ENCODE data around the gene SCAMP5. TPM values are rescaled to one million over a fixed set of nuclear protein-coding genes. Genes with fewer than 3 reads are reported as not detected.

The SCAMP5 gene
- total RNA-seq, 8 experiments from 2014 or later = 3.6 to 62.7 (median 51.5) TPM

DNA sequence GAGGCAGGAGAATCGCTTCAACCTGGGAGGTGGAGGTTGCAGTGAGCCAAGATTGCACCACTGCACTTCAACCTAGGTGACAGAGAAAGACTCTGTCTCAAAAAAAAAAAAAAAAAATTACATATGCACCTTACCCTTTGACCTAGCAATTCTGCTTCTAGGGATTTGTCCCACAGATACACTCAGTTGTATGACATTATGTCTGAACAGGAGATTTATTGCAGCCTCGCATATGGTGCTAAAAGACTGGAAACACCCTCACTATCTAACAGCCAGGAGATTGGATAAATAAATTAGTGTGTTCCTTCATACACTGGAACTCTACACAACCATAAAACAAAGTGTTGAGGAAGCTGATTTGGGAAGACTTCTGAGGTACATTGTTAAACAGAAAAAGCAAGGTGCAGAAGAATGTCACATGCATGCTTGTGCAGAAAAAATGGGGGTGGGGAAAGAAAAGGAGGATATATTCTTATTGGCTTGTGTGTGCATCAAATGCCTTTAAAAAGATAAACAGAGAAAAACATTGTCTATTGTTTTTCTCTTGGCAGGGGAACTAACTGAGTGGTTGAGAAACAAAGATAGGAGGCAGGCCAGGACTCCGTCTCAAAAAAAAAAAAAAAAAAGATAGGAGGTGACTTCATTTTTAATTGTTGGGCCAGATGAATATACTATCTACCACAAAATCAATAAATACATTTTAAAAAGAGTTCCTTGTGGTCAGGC lies 59.0 kb downstream of the SCAMP5 start:
- in situ Hi-C loops (cut with MboI; ENCODE audit: low pct_unique_long_range_greater_than_20kb in 2 of 9, low sequenced_read_pairs in 9 of 9, unreplicated experiment in 9 of 9) = no loop called here
- H3K27ac ChIP-seq = no peak overlapping the region
- ATAC-seq (replicated peaks in 6 of 8) = peak in 4 of 8 experiments; percentile 40 to 78 (median 70)
- H3K4me1 ChIP-seq (replicated peaks in 1 of 2) = peaks cover 4 to 12% of the 10 kb centered on the region in 2 donors
- no peak overlapping the region for H3K4me3 ChIP-seq
- WGBS, 10 experiments = 40 to 100% (median 88%) methylated on average over 1 to 3 of the region's 3 CpGs

- in situ Hi-C loops (cut with MboI; ENCODE audit: low pct_unique_long_range_greater_than_20kb in 2 of 9, low sequenced_read_pairs in 9 of 9, unreplicated experiment in 9 of 9) = no loop called here
- H3K4me3 ChIP-seq = no peak overlapping the region
- H3K4me1 ChIP-seq (replicated peaks in 1 of 2) = peaks cover 4 to 12% of the 10 kb centered on the region in 2 donors
- WGBS, 10 experiments = 80 to 100% (median 95%) methylated on average over 1 to 7 of the region's 7 CpGs; no CpG with 5 or more reads in 4 of the 10 experiments
- H3K27ac ChIP-seq = no peak overlapping the region
- ATAC-seq (replicated peaks in 6 of 8) = no peak
These were observed 60.7 kb downstream of the SCAMP5 start for GRCh38 chr15:75056036-75056435.

- in situ Hi-C loops (cut with MboI; ENCODE audit: low pct_unique_long_range_greater_than_20kb in 2 of 9, low sequenced_read_pairs in 9 of 9, unreplicated experiment in 9 of 9) = no loop called here
- ATAC-seq (replicated peaks in 6 of 8) = no peak
- 67 to 100% (median 100%) methylated on average over 1 to 4 of the region's 4 CpGs; no CpG with 5 or more reads in 3 of the 10 experiments for WGBS, 10 experiments
- Histone ChIP-seq H3K4me3 (no peak overlapping the region), H3K4me1 (replicated peaks in 1 of 2) (peaks cover 4 to 12% of the 10 kb centered on the region in 2 donors), H3K27ac (no peak overlapping the region)
These were observed 63.0 kb downstream of the SCAMP5 start for GRCh38 chr15:75058127-75058905.

DNA sequence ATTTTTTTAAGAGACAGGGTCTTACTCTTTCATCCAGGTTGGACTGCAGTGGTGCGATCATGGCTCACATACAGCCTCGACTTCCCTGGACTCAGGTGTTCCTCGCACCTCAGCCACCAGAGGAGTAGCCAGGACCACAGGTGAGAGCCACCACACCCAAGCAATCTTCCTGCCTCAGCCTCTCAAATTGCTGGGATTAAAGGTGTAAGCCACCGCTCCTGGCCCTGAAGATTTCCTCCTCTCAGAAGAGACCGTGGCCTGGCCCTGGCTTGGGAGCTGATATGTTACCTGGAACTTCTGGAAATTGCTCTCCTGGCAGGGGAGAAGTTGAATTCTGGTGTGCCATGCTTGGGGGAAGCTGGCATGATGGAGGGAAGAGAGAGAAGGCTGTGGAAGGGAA lies 64.2 kb downstream of the SCAMP5 start:
- no peak for ATAC-seq (replicated peaks in 6 of 8)
- 90 to 100% (median 94%) methylated on average over 1 to 5 of the region's 5 CpGs; no CpG with 5 or more reads in 5 of the 10 experiments for WGBS, 10 experiments
- Histone ChIP-seq H3K4me3 (no peak overlapping the region), H3K27ac (no peak overlapping the region), H3K4me1 (replicated peaks in 1 of 2) (peaks cover 0 to 2% of the 10 kb centered on the region in 2 donors)
- in situ Hi-C loops (cut with MboI; ENCODE audit: low pct_unique_long_range_greater_than_20kb in 2 of 9, low sequenced_read_pairs in 9 of 9, unreplicated experiment in 9 of 9) = no loop called here

GRCh38 chr15:75061272-75061671 lies 65.9 kb downstream of the SCAMP5 start:
- in situ Hi-C loops (cut with MboI; ENCODE audit: low pct_unique_long_range_greater_than_20kb in 2 of 9, low sequenced_read_pairs in 9 of 9, unreplicated experiment in 9 of 9) = no loop called here
- H3K27ac ChIP-seq = no peak overlapping the region
- H3K4me1 ChIP-seq (replicated peaks in 1 of 2) = peaks cover 4 to 10% of the 10 kb centered on the region in 2 donors
- H3K4me3 ChIP-seq = no peak overlapping the region
- ATAC-seq (replicated peaks in 6 of 8) = no peak

- WGBS, 10 experiments = 67 to 90% (median 72%) methylated on average over 1 to 3 of the region's 3 CpGs; no CpG with 5 or more reads in 4 of the 10 experiments
- Histone ChIP-seq H3K27ac (no peak overlapping the region), H3K4me3 (no peak overlapping the region), H3K4me1 (replicated peaks in 1 of 2) (peaks cover 4 to 14% of the 10 kb centered on the region in 2 donors)
- no peak for ATAC-seq (replicated peaks in 6 of 8)
- in situ Hi-C loops (cut with MboI; ENCODE audit: low pct_unique_long_range_greater_than_20kb in 2 of 9, low sequenced_read_pairs in 9 of 9, unreplicated experiment in 9 of 9) = no loop called here
These were observed 67.3 kb downstream of the SCAMP5 start for GRCh38 chr15:75062706-75063105.

DNA sequence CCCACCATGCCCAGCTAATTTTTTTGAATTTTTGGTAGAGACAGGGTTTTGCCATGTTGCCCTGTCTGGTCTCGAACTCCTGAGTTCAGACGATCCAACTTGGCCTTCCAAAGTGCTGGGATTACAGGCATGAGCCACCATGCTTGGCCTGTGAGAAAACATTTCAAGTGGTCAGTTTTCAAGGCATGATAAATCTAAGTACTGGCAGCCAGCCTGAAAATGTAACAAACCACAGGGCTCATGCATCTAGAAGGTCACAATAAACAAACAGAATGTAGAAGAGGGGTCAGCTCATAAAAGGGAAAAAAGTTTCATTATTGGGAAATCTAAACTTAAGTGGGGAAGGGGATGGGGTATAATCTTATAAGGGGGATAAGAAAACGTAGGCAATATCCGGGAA lies 68.0 kb downstream of the SCAMP5 start:
- Histone ChIP-seq H3K4me1 (replicated peaks in 1 of 2) (peaks cover 4 to 14% of the 10 kb centered on the region in 2 donors), H3K4me3 (no peak overlapping the region), H3K27ac (no peak overlapping the region)
- 69 to 100% (median 86%) methylated on average over 1 to 4 of the region's 4 CpGs; no CpG with 5 or more reads in 5 of the 10 experiments for WGBS, 10 experiments
- in situ Hi-C loops (cut with MboI; ENCODE audit: low pct_unique_long_range_greater_than_20kb in 2 of 9, low sequenced_read_pairs in 9 of 9, unreplicated experiment in 9 of 9) = no loop called here
- no peak for ATAC-seq (replicated peaks in 6 of 8)

DNA sequence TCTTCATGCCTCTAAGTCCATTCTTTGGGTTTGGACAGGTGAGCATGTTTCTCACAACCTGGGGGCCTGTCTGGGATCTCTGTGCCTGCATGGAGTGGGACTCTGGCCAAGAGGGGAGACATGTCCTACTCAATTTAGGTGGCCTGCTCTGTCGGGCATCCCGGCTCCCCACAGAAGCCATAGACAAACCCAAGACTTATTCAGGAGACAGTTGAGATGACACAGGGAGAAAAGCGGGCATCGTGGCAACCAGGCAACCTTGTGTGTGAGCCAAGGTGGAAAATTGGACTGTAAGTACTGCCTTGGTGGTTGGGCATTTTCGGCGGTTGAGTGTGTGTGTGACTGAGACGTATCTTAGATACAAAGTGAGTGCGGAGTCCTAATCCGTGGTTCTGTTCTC lies 68.5 kb downstream of the SCAMP5 start:
- Histone ChIP-seq H3K4me3 (no peak overlapping the region), H3K4me1 (replicated peaks in 1 of 2) (peaks cover 4 to 14% of the 10 kb centered on the region in 2 donors), H3K27ac (no peak overlapping the region)
- ATAC-seq (replicated peaks in 6 of 8) = no peak
- 93 to 100% (median 99%) methylated on average over 3 to 5 of the region's 9 CpGs; no CpG with 5 or more reads in 6 of the 10 experiments for WGBS, 10 experiments
- in situ Hi-C loops (cut with MboI; ENCODE audit: low pct_unique_long_range_greater_than_20kb in 2 of 9, low sequenced_read_pairs in 9 of 9, unreplicated experiment in 9 of 9) = no loop called here

GRCh38 chr15:75064846-75065245 lies 69.5 kb downstream of the SCAMP5 start:
- Histone ChIP-seq H3K27ac (no peak overlapping the region), H3K4me3 (no peak overlapping the region), H3K4me1 (replicated peaks in 1 of 2) (peaks cover 4 to 14% of the 10 kb centered on the region in 2 donors)
- ATAC-seq (replicated peaks in 6 of 8) = no peak
- WGBS, 10 experiments = 11 to 100% (median 80%) methylated on average over 1 to 2 of the region's 2 CpGs; no CpG with 5 or more reads in 1 of the 10 experiments
- in situ Hi-C loops (cut with MboI; ENCODE audit: low pct_unique_long_range_greater_than_20kb in 2 of 9, low sequenced_read_pairs in 9 of 9, unreplicated experiment in 9 of 9) = no loop called here

DNA sequence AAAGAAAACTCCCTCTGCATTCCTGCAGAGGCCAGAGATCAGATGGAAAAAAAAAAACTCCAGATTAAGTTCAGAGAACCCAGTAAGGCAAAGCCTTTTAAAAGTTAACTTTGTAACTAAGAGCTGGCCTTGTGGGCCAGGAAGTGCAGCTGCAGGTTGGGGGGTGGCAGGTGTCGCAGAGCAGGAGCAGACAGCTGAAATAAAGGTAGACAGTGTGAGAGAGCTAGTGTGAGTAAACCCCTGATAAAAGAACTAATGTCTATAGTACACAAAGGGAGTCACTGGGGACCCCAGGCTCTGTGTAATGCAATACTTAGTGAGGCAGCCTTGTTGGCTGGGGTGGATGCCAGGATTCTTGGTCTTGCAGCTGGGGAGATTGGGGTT lies 70.1 kb downstream of the SCAMP5 start:
- Histone ChIP-seq H3K4me3 (no peak overlapping the region), H3K4me1 (replicated peaks in 1 of 2) (peaks cover 4 to 14% of the 10 kb centered on the region in 2 donors), H3K27ac (no peak overlapping the region)
- 83 to 100% (median 100%) methylated on average over 1 of the region's 1 CpG; no CpG with 5 or more reads in 5 of the 10 experiments for WGBS, 10 experiments
- peak in 3 of 8 experiments; percentile 37 to 89 (median 39) for ATAC-seq (replicated peaks in 6 of 8)
- in situ Hi-C loops (cut with MboI; ENCODE audit: low pct_unique_long_range_greater_than_20kb in 2 of 9, low sequenced_read_pairs in 9 of 9, unreplicated experiment in 9 of 9) = no loop called here

GRCh38 chr15:75065851-75066509 lies 70.6 kb downstream of the SCAMP5 start:
- in situ Hi-C loops (cut with MboI; ENCODE audit: low pct_unique_long_range_greater_than_20kb in 2 of 9, low sequenced_read_pairs in 9 of 9, unreplicated experiment in 9 of 9) = no loop called here
- WGBS, 10 experiments = 0 to 100% (median 56%) methylated on average over 1 to 3 of the region's 6 CpGs; no CpG with 5 or more reads in 4 of the 10 experiments
- Histone ChIP-seq H3K4me1 (replicated peaks in 1 of 2) (peaks cover 4 to 14% of the 10 kb centered on the region in 2 donors), H3K27ac (no peak overlapping the region), H3K4me3 (no peak overlapping the region)
- ATAC-seq (replicated peaks in 6 of 8) = peak in 1 of 8 experiments; percentile 23

DNA sequence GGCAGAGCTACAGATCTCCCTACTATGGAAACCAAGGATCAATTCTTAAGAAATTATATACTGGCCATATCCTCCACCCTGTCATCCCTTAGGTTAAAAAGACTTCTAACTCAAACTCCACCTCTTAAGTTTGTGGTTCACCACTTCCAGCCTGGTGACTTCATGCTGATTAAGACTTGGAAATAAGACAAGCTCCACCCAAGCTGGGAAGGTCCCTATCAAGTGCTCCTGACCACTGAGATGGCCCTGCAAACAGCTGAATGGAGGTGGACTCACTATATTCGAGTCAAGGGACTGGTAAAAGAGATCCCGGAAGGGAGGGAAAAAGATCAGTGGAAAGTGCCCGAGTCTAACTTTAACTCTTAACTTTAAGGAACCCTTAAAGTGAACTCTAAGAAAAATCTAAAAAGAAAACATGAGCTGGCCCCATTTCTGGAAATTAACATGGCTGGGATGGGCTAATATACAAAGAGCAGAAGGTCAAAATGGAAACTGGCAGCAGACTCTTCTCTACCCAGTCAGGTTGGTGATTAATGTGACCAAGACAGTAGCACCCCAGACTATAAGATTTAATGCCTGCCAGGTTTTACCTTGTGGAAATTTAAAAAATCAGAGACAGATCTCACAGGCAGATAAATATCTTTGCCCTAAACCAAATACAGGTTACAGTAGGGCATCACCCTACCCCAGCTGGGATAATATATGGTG lies 71.9 kb downstream of the SCAMP5 start:
- Histone ChIP-seq H3K27ac (no peak overlapping the region), H3K4me3 (no peak overlapping the region), H3K4me1 (replicated peaks in 1 of 2) (peaks cover 4 to 14% of the 10 kb centered on the region in 2 donors)
- ATAC-seq (replicated peaks in 6 of 8) = peak in 2 of 8 experiments; percentile 85 to 89
- 0 to 100% (median 81%) methylated on average over 1 to 3 of the region's 3 CpGs; no CpG with 5 or more reads in 3 of the 10 experiments for WGBS, 10 experiments
- in situ Hi-C loops (cut with MboI; ENCODE audit: low pct_unique_long_range_greater_than_20kb in 2 of 9, low sequenced_read_pairs in 9 of 9, unreplicated experiment in 9 of 9) = no loop called here

Data from motor neuron (in vitro differentiated cells).